HEK293 (cell line): ENCODE data around the gene CUL9.

Source experiments
- BCL11B ChIP-seq: fragments of 450-650 bp; formaldehyde crosslinking; IDR thresholded peaks from 2 replicates; pipeline ENCODE4 v1.5.1; 2016; ENCODE audit warnings: low read depth, missing biosample characterization, missing genetic modification characterization
- HOXC10 ChIP-seq: sonication (generic); formaldehyde crosslinking; IDR thresholded peaks from 2 replicates; pipeline ENCODE4 v1.8.1; 2023; ENCODE audit warnings: mild to moderate bottlenecking, missing genetic modification reagents
- PRDM2 ChIP-seq: fragments of 450-650 bp; formaldehyde crosslinking; IDR thresholded peaks from 2 replicates; pipeline ENCODE4 v1.5.1; 2016; ENCODE audit warnings: missing biosample characterization, missing genetic modification characterization, borderline replicate concordance
- RBAK ChIP-seq: fragments of 450-650 bp; formaldehyde crosslinking; IDR thresholded peaks from 2 replicates; pipeline ENCODE4 v1.5.1; 2016; ENCODE audit warnings: missing biosample characterization, missing genetic modification characterization
- SCRT2 ChIP-seq: fragments of 450-650 bp; formaldehyde crosslinking; IDR thresholded peaks from 2 replicates; pipeline ENCODE4 v1.5.1; 2016; ENCODE audit warnings: missing biosample characterization, missing genetic modification characterization
- TCF7L2 ChIP-seq: IDR thresholded peaks from 2 replicates; pipeline ENCODE4 v1.6.1; 2011; ENCODE audit warnings: low read depth, mild to moderate bottlenecking, inconsistent platforms, low read length, moderate library complexity, borderline replicate concordance
- ZBTB48 ChIP-seq: fragments of 450-650 bp; formaldehyde crosslinking; IDR thresholded peaks from 2 replicates; pipeline ENCODE4 v1.5.1; 2016; ENCODE audit warnings: missing biosample characterization, missing genetic modification characterization
- ZIC2 ChIP-seq: fragments of 450-650 bp; formaldehyde crosslinking; IDR thresholded peaks from 2 replicates; pipeline ENCODE4 v1.5.1; 2016; ENCODE audit warnings: missing biosample characterization, missing genetic modification characterization
- ZNF112 ChIP-seq: fragments of 450-650 bp; formaldehyde crosslinking; IDR thresholded peaks from 2 replicates; pipeline ENCODE4 v1.5.0; 2017; ENCODE audit warnings: missing biosample characterization, missing genetic modification characterization
- ZNF146 ChIP-seq: fragments of 450-650 bp; formaldehyde crosslinking; IDR thresholded peaks from 2 replicates; pipeline ENCODE4 v1.5.1; 2016; ENCODE audit warnings: missing biosample characterization, missing genetic modification characterization
- ZNF16 ChIP-seq: fragments of 450-650 bp; formaldehyde crosslinking; IDR thresholded peaks from 2 replicates; pipeline ENCODE4 v1.5.1; 2016; ENCODE audit warnings: low read depth, missing biosample characterization, missing genetic modification characterization
- ZNF211 ChIP-seq: fragments of 450-650 bp; formaldehyde crosslinking; IDR thresholded peaks from 2 replicates; pipeline ENCODE4 v1.5.1; 2016; ENCODE audit warnings: low read depth, missing biosample characterization, missing genetic modification characterization
- ZNF214 ChIP-seq: fragments of 450-650 bp; formaldehyde crosslinking; IDR thresholded peaks from 2 replicates; pipeline ENCODE4 v1.5.1; 2017; ENCODE audit warnings: missing biosample characterization, mild to moderate bottlenecking, missing genetic modification characterization, borderline replicate concordance
- ZNF366 ChIP-seq: fragments of 450-650 bp; formaldehyde crosslinking; conservative IDR thresholded peaks from 2 replicates; pipeline ENCODE4 v1.5.1; 2016; ENCODE audit warnings: missing biosample characterization, missing genetic modification characterization
- ZNF391 ChIP-seq: fragments of 450-650 bp; formaldehyde crosslinking; IDR thresholded peaks from 2 replicates; pipeline ENCODE4 v1.5.1; 2016; ENCODE audit warnings: low read depth, missing biosample characterization, missing genetic modification characterization, borderline replicate concordance
- ZNF426 ChIP-seq: fragments of 450-650 bp; formaldehyde crosslinking; IDR thresholded peaks from 2 replicates; pipeline ENCODE4 v1.5.1; 2017; ENCODE audit warnings: missing biosample characterization, missing genetic modification characterization, mild to moderate bottlenecking, inconsistent platforms, moderate library complexity
- ZNF433 ChIP-seq: fragments of 450-650 bp; formaldehyde crosslinking; IDR thresholded peaks from 2 replicates; pipeline ENCODE4 v1.5.1; 2016; ENCODE audit warnings: missing biosample characterization, missing genetic modification characterization, low read depth
- ZNF571 ChIP-seq: fragments of 450-650 bp; formaldehyde crosslinking; IDR thresholded peaks from 2 replicates; pipeline ENCODE4 v1.5.0; 2017; ENCODE audit warnings: missing biosample characterization, missing genetic modification characterization
- ZNF664 ChIP-seq: fragments of 450-650 bp; formaldehyde crosslinking; IDR thresholded peaks from 2 replicates; pipeline ENCODE4 v1.5.1; 2016; ENCODE audit warnings: missing biosample characterization, missing genetic modification characterization
- ZXDB ChIP-seq: fragments of 450-650 bp; formaldehyde crosslinking; IDR thresholded peaks from 2 replicates; pipeline ENCODE4 v1.5.1; 2016; ENCODE audit warnings: missing biosample characterization, missing genetic modification characterization
- TF ChIP-seq, protein P1 (sequence below): fragments of 450-650 bp; formaldehyde crosslinking; optimal IDR thresholded peaks from 2 replicates; pipeline ENCODE3; 2016; ENCODE audit warnings: missing biosample characterization, mild to moderate bottlenecking, missing genetic modification characterization
- TF ChIP-seq, protein P2 (sequence below): fragments of 450-650 bp; formaldehyde crosslinking; IDR thresholded peaks from 2 replicates; pipeline ENCODE4 v1.5.1; 2016; ENCODE audit warnings: missing biosample characterization, missing genetic modification characterization
- TF ChIP-seq, protein P3 (sequence below): fragments of 450-650 bp; formaldehyde crosslinking; IDR thresholded peaks from 2 replicates; pipeline ENCODE4 v1.5.1; 2016; ENCODE audit warnings: missing biosample characterization, missing genetic modification characterization
- TF ChIP-seq, protein P4 (sequence below): fragments of 450-650 bp; formaldehyde crosslinking; IDR thresholded peaks from 2 replicates; pipeline ENCODE4 v1.5.1; 2016; ENCODE audit warnings: missing biosample characterization, missing genetic modification characterization
- TF ChIP-seq, protein P5 (sequence below): sonication (generic); formaldehyde crosslinking; IDR thresholded peaks from 2 replicates; pipeline ENCODE4 v1.8.1; 2022; ENCODE audit warnings: mild to moderate bottlenecking, moderate library complexity, missing genetic modification reagents

CUL9 gene

DNA sequence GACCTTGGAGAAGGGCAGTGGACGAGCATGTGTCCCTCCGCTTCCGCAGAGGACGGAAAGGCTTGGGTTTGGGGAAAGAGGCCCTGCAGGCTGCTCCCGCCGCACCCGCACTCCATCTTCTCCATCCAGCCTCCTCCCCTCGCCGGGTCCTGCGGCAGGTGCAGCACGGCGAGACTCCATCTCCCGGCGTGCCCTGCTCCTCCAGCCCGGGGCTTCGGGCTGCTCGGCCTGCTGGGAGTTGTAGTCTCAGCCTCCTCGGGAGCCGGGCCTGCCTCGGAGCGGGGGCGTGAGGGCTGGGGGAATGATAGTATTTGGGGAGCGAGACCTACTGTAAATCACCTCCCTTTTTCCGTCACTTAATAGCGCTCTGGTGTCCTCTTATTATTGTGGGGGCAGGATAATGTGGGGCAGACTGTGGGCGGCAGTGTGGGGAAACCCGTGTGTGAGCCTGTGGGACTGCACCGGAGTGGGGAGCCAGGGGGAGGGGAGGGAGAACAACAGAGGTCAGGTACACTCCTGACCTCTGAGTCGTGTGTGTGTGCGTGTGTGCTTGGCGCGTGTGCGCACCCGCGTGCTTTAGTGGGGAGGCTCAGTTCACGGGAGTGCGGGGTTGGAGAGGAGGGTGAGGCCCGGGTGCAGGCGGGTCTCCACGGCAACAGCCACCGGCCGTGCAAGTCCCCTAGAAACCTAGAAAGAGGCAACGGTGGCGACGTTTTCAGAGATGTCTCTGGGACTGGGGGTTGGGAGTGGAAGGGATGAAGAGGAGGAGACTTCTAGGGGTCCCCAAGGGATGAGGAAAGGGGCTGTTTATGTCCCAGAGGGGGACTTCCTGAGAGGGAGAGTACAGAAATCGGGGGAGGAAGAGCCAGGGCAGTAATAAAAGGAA, 65.4 kb downstream of the CUL9 start (continued):
- TF ChIP-seq PRDM2 (tag by site-specific recombination) (no peak), BCL11B (0 out of 2 replicates have a peak, but pooled peaks have one; percentile 35), ZNF112 (no peak), ZXDB (tag by site-specific recombination) (peak; percentile 85), ZIC2 (no peak), ZNF433 (tag by site-specific recombination) (no peak), HOXC10 (CRISPR knock-in tag) (0 out of 2 replicates have a peak, but pooled peaks have one; percentile 17), ZNF571 (no peak), ZNF366 (tag by site-specific recombination) (no peak; the same call in 1 of the 2 replicates), ZNF426 (no peak), ZBTB48 (tag by site-specific recombination) (peak; percentile 56; the same call in 1 of the 2 replicates), RBAK (tag by site-specific recombination) (no peak), ZNF211 (tag by site-specific recombination) (no peak), ZNF146 (tag by site-specific recombination) (no peak), TCF7L2 (no peak), ZNF391 (tag by site-specific recombination) (peak; percentile 22; the same call in 1 of the 2 replicates), ZNF214 (tag by site-specific recombination) (no peak), ZNF16 (tag by site-specific recombination) (no peak), SCRT2 (peak; percentile 19; the same call in 1 of the 2 replicates), ZNF664 (tag by site-specific recombination) (no peak)
- TF ChIP-seq, protein P1, sequence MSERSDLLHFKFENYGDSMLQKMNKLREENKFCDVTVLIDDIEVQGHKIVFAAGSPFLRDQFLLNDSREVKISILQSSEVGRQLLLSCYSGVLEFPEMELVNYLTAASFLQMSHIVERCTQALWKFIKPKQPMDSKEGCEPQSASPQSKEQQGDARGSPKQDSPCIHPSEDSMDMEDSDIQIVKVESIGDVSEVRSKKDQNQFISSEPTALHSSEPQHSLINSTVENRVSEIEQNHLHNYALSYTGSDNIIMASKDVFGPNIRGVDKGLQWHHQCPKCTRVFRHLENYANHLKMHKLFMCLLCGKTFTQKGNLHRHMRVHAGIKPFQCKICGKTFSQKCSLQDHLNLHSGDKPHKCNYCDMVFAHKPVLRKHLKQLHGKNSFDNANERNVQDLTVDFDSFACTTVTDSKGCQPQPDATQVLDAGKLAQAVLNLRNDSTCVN, result peak; percentile 76
- TF ChIP-seq, protein P2, sequence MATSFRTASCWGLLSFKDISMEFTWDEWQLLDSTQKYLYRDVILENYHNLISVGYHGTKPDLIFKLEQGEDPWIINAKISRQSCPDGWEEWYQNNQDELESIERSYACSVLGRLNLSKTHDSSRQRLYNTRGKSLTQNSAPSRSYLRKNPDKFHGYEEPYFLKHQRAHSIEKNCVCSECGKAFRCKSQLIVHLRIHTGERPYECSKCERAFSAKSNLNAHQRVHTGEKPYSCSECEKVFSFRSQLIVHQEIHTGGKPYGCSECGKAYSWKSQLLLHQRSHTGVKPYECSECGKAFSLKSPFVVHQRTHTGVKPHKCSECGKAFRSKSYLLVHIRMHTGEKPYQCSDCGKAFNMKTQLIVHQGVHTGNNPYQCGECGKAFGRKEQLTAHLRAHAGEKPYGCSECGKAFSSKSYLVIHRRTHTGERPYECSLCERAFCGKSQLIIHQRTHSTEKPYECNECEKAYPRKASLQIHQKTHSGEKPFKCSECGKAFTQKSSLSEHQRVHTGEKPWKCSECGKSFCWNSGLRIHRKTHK (tag by site-specific recombination), result no peak
- TF ChIP-seq, protein P3, sequence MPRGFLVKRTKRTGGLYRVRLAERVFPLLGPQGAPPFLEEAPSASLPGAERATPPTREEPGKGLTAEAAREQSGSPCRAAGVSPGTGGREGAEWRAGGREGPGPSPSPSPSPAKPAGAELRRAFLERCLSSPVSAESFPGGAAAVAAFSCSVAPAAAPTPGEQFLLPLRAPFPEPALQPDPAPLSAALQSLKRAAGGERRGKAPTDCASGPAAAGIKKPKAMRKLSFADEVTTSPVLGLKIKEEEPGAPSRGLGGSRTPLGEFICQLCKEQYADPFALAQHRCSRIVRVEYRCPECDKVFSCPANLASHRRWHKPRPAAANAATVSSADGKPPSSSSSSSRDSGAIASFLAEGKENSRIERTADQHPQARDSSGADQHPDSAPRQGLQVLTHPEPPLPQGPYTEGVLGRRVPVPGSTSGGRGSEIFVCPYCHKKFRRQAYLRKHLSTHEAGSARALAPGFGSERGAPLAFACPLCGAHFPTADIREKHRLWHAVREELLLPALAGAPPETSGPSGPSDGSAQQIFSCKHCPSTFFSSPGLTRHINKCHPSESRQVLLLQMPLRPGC (tag by site-specific recombination), result 0 out of 2 replicates have a peak, but pooled peaks have one; percentile 5
- TF ChIP-seq, protein P4, sequence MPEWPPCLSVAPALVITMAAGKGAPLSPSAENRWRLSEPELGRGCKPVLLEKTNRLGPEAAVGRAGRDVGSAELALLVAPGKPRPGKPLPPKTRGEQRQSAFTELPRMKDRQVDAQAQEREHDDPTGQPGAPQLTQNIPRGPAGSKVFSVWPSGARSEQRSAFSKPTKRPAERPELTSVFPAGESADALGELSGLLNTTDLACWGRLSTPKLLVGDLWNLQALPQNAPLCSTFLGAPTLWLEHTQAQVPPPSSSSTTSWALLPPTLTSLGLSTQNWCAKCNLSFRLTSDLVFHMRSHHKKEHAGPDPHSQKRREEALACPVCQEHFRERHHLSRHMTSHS (tag by site-specific recombination), result no peak
- TF ChIP-seq, protein P5, sequence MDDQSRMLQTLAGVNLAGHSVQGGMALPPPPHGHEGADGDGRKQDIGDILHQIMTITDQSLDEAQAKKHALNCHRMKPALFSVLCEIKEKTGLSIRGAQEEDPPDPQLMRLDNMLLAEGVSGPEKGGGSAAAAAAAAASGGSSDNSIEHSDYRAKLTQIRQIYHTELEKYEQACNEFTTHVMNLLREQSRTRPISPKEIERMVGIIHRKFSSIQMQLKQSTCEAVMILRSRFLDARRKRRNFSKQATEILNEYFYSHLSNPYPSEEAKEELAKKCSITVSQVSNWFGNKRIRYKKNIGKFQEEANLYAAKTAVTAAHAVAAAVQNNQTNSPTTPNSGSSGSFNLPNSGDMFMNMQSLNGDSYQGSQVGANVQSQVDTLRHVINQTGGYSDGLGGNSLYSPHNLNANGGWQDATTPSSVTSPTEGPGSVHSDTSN (CRISPR knock-in tag), result 0 out of 2 replicates have a peak, but pooled peaks have one; percentile 11
